NCI-H774 (cell line): ENCODE data around the gene USP20.
"Not testable (repeated sequence)": the region's sequence is repeated elsewhere in the genome, so short reads cannot be mapped to it uniquely, and the experiment has no call there.

Source experiments
- DNase-seq: peaks from one replicate; lab custom pipeline; 2025; lab: John Stamatoyannopoulos, UW

USP20 gene

GRCh38 chr9:129835128-129835859, at the start of gene USP20, which contains the start of gene C9orf78:
Gene USP20, plus strand, starts transcription at chr9:129835458. Its CDS starts 17,098 bp downstream, at chr9:129852556.
Gene C9orf78, minus strand, starts transcription at chr9:129835275. Its CDS starts 54 bp downstream, at chr9:129835221.
- DNase-seq, result peak; percentile 98

DNA sequence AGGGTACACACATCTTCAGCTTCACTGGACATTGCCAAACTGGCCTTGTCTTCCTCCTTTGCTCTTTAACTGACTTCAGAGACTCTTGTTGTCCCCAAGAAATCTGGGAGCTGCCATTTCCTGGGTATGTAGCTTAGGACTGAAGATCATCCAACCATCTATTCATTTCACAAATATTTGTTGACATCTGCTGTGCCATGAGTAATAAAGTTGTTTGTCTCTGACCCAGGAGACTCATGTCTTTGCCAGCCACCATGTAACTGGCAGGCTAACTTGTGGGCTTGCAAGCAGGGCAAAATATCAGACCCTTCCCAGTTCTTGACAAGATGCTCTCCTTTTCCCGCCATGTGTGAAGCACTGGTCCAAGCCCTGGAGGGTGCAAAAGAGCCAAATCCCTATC, 49.4 kb upstream of the USP20 start:
- DNase-seq, result no peak

DNA sequence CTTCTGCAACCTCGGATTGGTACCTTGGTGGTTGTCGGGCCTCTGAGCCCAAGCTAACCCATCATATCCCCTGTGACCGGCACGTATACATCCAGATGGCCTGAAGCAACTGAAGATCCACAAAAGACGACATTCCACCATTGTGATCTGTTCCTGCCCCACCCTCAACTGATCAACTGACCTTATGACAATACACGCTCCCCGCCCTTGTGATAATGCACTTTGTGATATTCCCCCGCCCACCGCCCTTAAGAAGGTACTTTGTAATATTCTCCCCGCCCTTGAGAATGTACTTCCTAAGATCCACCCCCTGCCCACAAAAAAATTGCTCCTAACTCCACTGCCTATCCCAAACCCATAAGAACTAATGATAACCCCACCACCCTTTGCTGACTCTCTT, 48.8 kb upstream of the USP20 start:
- no peak for DNase-seq

- DNase-seq, result no peak
Observed at GRCh38 chr9:129794549-129794948, 40.7 kb upstream of the USP20 start.

- DNase-seq, result not testable (repeated sequence)
Observed at GRCh38 chr9:129796029-129796428, 39.2 kb upstream of the USP20 start.

GRCh38 chr9:129798973-129799372, 36.3 kb upstream of the USP20 start:
- no peak for DNase-seq

GRCh38 chr9:129801504-129801903, 33.8 kb upstream of the USP20 start:
- no peak for DNase-seq

DNA sequence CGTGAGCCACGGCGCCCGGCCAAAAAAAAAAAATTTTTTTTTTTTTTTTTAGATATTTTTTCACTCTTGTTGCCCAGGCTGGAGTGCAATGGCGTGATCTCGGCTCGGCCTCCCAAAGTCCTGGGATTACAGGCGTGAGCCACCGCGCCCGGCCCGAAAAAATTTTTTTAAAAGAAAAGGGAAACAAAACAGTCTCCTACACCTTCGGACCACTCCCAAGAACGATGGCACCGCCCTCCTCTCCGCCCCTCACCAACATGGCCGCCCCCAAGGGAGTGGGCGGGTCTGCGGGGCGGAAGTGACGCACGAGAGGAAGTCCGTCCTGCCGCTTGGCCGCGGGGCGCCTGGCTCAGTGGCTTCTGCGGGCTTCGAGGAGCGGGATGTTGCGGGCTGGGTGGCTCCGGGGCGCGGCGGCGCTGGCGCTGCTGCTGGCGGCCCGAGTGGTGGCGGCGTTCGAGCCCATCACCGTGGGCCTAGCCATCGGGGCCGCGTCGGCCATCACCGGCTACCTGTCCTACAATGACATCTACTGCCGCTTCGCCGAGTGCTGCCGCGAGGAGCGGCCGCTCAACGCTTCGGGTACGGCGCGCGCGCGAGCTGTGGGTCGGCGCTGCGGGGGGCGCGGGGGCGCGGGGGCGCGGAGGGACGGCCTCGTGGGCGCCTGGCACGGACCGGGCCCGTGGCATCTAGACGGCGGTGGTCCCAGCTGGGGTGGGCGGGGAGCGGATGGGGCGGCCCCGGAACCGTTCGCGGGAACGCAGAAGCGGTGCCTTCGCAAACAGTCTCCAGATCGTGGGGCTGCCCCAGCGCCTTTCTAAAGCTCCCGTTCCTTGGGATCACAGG, 32.2 kb upstream of the USP20 start, which contains the start of gene TOR1B:
TSS of gene TOR1B (plus strand) at position 352 of the 843 bp plus-strand sequence. CDS start at position 381, 29 bp downstream.
- DNase-seq, result peak; percentile 96

DNA sequence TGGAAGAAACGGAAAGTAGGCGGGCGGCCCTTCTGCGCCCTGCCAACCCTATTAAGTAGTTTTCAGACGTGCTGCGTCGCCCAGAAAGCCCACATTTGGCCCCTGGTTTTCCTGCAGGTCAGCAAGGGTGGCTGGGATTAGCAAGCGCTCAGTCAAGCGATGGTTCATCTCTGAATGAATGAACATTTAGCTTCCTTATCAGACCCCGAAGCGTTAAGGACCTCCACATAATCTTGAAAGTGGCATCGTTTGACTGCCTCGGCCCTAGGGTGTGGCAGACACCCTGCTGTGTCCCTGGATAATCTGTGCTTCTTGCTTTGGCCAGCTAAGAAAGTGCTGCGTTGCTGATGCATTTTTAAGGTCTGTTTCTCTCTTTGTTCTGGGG, 31.6 kb upstream of the USP20 start:
- DNase-seq, result no peak

DNA sequence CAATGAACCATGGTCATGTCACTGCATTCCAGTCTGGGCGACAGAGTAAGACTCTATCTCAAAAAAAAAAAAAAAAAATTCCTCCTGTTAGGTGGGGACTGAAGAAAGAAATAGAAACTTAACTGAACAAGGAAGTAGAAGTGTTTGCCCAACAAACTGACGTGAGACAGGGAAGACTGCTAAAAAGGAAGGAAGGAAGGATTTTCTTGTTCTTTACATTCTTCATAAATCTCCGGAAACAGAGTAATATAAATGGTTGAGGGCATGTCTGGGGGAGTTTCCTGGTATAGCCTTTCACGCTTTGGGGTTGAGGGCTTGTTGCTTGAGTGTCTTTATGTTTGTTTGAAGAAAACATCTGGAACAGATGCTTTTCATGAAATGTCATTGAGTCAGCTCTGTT, 29.2 kb upstream of the USP20 start:
- no peak for DNase-seq

DNA sequence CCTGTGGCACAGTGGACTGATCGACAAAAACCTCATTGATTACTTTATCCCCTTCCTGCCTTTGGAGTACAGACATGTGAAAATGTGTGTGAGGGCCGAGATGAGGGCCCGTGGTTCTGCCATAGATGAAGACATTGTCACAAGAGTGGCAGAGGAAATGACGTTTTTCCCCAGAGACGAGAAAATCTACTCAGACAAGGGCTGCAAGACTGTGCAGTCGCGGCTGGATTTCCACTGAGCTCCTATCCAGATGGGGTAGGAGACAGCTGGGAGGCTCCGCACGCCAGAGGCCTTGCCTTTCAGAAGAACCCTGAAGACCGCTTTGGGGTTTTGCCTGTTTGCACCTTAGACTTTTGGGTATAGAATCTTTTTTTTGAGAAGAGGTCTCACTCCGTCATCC, 25.9 kb upstream of the USP20 start:
- DNase-seq, result no peak

GRCh38 chr9:129810116-129810515, 25.1 kb upstream of the USP20 start:
- no peak for DNase-seq

GRCh38 chr9:129810788-129811187, 24.5 kb upstream of the USP20 start:
- DNase-seq, result no peak

DNA sequence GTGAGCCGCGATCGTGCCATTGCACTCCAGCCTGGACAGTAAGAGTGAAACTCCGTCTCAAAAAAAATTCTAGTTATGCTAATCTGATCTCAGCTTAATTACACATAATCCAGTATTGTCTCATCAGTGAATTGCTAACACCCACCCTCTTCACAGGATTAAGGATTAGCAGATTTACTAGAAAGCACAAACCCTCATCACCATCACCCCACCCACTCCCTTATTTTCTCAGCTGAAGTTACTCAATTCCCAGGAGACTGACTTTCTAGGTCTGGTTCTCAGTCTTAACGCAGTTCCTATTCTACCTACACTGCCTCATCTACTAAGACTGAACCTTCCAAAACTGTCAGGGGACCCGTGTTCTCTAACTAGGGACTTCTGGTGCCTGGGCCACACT, 23.3 kb upstream of the USP20 start:
- no peak for DNase-seq

DNA sequence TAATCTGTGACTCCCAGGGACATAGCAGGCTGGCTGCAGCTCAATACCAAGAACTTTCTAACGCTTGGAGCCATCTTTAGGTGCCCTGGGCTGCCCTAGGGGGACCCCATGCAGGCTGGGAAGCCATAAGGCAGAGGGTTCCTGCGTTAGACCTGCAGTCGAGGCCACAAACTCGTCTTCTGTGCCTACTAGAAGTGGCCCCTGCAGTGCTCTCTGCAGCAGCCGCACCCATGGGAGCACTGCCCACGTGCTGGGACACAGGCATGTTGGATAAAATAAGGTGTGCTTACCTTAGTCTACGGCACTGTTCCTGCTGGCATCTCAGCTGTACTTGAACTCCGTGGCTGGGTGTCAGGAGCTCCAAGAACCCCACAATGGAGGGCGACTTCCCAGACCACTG, 22.9 kb upstream of the USP20 start:
- no peak for DNase-seq

DNA sequence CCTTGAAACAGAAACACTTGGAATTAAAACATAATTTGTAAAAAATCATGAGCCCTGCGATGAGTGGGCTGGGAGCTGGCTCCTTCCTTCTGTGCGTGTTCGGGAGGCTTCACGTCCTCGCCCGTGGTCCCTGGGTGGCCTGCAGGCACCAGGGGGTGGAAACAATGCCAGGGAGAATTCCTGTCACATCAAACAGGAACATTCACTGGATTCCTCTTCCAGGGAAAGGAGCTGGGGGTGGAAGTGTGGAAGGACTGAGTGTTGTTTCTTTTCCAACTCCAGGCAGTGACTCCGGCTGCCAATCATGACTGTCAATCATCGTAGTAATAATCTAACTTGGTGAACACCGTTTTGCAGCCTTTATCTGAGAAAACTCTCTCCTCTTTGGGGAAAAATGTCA, 21.6 kb upstream of the USP20 start:
- DNase-seq, result no peak

- DNase-seq, result no peak
Observed at GRCh38 chr9:129814432-129815223, 20.6 kb upstream of the USP20 start.

GRCh38 chr9:129815278-129815677, 20.0 kb upstream of the USP20 start:
- no peak for DNase-seq

DNA sequence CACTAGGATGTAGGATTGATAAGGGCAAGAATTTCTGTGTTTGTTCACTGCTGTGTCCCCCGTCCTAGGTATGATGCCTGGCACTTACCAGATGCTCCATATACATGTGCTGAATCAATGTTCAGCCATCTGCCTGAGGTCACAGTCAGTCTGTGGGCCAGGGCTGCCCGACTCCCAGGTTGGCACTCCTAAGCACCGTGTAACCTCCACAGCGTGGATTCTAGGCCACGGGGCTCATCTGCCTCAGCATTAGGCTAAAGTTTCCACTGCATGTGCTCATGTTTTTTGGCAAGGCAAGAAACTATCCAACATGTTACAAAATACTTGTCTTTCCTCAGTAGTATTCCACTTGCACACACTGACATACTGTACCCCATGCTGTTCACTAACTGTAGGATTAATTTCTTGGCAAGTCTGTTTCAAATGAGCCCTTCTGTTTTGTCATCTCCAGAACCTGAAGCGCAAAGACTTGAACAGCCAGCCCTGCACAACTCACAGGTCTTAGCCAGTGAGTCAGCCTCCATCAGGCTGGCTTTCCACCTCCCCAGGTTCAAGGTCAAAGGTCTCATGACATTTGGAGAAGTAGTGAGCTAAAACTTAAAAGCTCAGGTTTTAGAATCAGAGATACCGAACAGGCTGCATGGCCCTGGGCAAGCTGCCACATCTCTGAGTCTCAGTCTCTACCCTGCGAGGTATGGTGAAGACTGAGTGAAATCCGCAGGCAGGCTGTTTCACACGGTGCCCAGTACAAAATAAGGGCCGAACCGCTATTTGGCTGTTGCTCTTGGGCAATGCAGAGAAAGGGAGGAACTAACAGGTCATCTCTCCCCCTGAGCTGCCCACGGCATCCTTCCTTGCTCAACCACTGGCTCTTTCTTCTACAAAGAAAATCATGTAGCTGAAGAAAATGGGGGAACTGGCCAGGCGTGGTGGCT, 18.5 kb upstream of the USP20 start:
- no peak for DNase-seq

GRCh38 chr9:129822898-129823541, 12.2 kb upstream of the USP20 start:
- no peak for DNase-seq

- DNase-seq, result no peak
Observed at GRCh38 chr9:129823542-129823934, 11.7 kb upstream of the USP20 start.
